Nephron progenitor cell (in vitro differentiated cells): ENCODE measurements around the gene SLC2A2.
"Not testable (repeated sequence)": the region's sequence is repeated elsewhere in the genome, so short reads cannot be mapped to it uniquely, and the experiment has no call there.

Experiments
- DNase-seq: peaks from one replicate; pipeline ENCODE4 v3.0.0; 2021
- H3K27ac Mint-ChIP-seq: 2 replicates; pipeline ENCODE4 v1.8.0; 2021; ENCODE audit warnings: mild to moderate bottlenecking, moderate library complexity, mixed read lengths
- H3K27me3 Mint-ChIP-seq: 2 replicates; pipeline ENCODE4 v1.8.0; 2021; ENCODE audit warnings: mild to moderate bottlenecking, low read depth, mixed read lengths; ENCODE audit not compliant: poor library complexity
- H3K36me3 Mint-ChIP-seq: 2 replicates; pipeline ENCODE4 v1.8.0; 2021; ENCODE audit warnings: low read depth, mixed read lengths
- H3K4me1 Mint-ChIP-seq: 2 replicates; pipeline ENCODE4 v1.8.0; 2021; ENCODE audit warnings: mixed read lengths
- H3K4me3 Mint-ChIP-seq: 2 replicates; pipeline ENCODE4 v1.8.0; 2021; ENCODE audit warnings: mild to moderate bottlenecking, moderate library complexity, mixed read lengths
- H3K9me3 Mint-ChIP-seq: 2 replicates; pipeline ENCODE4 v1.8.0; 2021; ENCODE audit warnings: mild to moderate bottlenecking, moderate library complexity, mixed read lengths
- TF ChIP-seq, protein P1 (sequence below): fragments of 200-600 bp; sonication (generic); IDR thresholded peaks from 2 replicates; pipeline ENCODE4 v1.5.0; 2021; ENCODE audit warnings: antibody characterized with exemption

Gene SLC2A2

DNA sequence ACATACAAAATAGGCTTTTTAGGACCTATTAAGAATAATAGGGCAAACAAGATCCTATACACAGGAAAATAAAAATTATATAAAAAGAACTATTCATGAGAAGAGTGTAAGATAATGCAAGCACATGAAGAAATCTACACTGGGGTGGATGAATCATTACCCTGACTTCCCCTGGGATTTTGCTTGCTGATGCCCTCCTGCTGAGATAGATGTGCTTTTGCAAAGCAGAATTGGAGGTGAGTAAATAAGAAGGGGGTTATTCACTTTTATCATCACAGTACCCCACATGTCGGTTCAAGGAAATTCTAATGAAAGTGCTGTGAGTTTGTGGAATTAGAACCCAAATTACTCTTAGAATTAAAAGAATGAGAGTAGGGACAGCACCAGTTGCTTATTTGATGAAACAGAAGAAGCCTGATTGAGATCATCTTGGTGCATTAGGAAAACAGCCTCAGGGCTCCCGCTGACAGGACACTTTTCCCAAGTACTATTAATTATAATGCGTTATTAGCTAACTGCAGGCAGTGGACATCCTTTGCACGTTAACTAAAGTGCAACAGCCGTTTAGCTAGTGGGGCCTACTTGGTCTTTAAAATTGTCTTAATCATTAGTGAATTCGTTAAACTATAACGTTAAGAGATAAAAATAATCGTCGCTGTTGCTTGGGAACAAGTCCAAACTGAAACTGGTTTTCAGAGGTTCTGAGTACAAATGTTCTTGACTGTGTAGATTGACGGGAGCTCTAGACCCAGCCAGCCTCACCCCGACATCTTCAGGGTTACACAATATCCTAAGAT is 48.4 kb downstream of the SLC2A2 start:
- H3K9me3 Mint-ChIP-seq = peaks cover 4% of the 10 kb centered on the region
- H3K4me3 Mint-ChIP-seq = no peak overlapping the region
- H3K4me1 Mint-ChIP-seq = no peaks in the 10 kb centered on the region
- DNase-seq = no peak
- peaks cover 2% of the 10 kb centered on the region for H3K27me3 Mint-ChIP-seq
- H3K36me3 Mint-ChIP-seq = no peaks in the 10 kb centered on the region
- no peak overlapping the region for H3K27ac Mint-ChIP-seq
- TF ChIP-seq, protein P1, sequence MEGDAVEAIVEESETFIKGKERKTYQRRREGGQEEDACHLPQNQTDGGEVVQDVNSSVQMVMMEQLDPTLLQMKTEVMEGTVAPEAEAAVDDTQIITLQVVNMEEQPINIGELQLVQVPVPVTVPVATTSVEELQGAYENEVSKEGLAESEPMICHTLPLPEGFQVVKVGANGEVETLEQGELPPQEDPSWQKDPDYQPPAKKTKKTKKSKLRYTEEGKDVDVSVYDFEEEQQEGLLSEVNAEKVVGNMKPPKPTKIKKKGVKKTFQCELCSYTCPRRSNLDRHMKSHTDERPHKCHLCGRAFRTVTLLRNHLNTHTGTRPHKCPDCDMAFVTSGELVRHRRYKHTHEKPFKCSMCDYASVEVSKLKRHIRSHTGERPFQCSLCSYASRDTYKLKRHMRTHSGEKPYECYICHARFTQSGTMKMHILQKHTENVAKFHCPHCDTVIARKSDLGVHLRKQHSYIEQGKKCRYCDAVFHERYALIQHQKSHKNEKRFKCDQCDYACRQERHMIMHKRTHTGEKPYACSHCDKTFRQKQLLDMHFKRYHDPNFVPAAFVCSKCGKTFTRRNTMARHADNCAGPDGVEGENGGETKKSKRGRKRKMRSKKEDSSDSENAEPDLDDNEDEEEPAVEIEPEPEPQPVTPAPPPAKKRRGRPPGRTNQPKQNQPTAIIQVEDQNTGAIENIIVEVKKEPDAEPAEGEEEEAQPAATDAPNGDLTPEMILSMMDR = no peak

DNA sequence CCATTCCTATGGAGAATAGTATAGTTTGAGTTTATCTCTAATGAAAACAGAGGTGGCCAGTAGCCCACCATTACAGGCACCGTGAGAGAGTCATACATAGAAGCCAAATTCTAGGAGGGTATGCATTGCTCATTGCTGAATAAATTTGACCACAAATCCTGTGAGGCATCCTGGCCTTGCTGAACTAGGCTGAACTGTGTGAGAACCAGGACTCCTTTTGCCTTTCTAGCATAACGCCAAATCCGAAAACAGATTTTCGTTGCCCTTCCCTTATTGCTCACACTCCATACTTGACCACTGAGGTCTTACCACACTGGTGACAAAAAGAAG is 50.4 kb downstream of the SLC2A2 start:
- no peak overlapping the region for H3K4me3 Mint-ChIP-seq
- no peak overlapping the region for H3K27ac Mint-ChIP-seq
- TF ChIP-seq, protein P1 = no peak
- DNase-seq = no peak
- no peaks in the 10 kb centered on the region for H3K36me3 Mint-ChIP-seq
- peaks cover 13% of the 10 kb centered on the region for H3K9me3 Mint-ChIP-seq
- H3K4me1 Mint-ChIP-seq = no peaks in the 10 kb centered on the region
- H3K27me3 Mint-ChIP-seq = peaks cover 5% of the 10 kb centered on the region

DNA sequence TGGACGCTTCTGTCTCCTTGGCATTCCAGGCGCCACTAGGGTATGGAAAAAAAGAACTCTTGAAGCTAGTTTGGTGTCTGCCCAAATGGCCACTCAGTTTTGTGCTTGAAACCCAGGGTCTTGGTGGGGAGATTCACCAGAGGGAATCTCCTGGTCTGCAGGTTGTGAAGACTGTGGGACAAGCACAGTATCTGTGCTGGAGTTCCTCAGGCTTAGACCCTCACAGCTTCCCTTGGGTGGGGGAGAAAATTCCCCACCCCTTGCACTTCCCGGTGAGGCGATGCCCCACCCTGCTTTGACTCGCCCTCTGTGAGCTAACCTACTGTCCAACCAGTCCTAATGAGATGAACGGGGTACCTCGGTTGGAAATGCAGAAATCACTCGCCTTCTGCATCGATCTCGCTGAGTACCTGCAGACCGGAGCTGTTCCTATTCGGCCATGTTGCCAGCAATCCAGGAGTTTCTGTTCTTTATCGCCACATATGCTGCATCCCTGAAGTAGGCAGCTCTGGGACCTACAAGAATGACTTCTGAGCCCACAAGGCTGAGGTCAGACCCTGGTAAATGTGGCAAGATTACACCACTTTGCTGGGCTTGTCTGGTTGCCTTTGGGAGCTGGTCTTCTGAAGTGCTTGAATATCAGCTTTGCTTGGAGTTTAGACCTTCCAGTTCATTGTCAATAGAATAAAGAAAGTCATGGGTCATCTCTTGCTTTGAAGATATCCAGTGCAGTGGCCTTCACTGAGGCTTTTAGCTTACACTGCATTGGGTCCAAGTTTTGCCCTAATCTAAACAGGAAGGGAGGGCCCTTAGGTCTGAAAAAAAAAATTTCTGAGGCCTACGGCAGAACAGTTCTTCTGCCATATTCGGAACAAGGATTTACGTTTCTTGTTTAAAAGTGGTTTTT is 51.0 kb downstream of the SLC2A2 start:
- H3K9me3 Mint-ChIP-seq = peaks cover 19% of the 10 kb centered on the region
- peaks cover 5% of the 10 kb centered on the region for H3K27me3 Mint-ChIP-seq
- no peak overlapping the region for H3K4me3 Mint-ChIP-seq
- no peak overlapping the region for H3K27ac Mint-ChIP-seq
- DNase-seq = no peak
- no peaks in the 10 kb centered on the region for H3K4me1 Mint-ChIP-seq
- TF ChIP-seq, protein P1 = no peak
- no peaks in the 10 kb centered on the region for H3K36me3 Mint-ChIP-seq

DNA sequence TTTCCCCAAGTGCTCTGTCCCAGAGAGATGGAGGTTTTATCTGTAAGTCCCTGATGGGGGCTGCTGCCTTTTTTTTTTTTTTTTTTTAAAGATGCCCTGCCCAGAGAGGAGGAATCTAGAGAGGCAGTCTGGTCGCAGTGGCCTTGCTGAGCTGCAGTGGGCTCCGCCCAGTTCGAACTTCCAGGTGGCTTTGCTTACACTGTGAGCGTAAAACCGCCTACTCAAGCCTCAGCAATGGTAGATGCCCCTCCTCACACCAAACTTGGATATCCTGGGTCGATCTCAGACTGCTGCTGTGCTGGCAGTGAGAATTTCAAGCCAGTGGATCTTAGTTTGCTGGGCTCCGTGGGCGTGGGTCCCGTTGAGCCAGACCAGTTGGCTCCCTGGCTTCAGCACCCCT is 51.6 kb downstream of the SLC2A2 start:
- H3K27ac Mint-ChIP-seq = no peak overlapping the region
- DNase-seq = no peak
- H3K27me3 Mint-ChIP-seq = peaks cover 5% of the 10 kb centered on the region
- H3K36me3 Mint-ChIP-seq = no peaks in the 10 kb centered on the region
- peaks cover 25% of the 10 kb centered on the region for H3K9me3 Mint-ChIP-seq
- TF ChIP-seq, protein P1 = no peak
- H3K4me1 Mint-ChIP-seq = no peaks in the 10 kb centered on the region
- H3K4me3 Mint-ChIP-seq = no peak overlapping the region

DNA sequence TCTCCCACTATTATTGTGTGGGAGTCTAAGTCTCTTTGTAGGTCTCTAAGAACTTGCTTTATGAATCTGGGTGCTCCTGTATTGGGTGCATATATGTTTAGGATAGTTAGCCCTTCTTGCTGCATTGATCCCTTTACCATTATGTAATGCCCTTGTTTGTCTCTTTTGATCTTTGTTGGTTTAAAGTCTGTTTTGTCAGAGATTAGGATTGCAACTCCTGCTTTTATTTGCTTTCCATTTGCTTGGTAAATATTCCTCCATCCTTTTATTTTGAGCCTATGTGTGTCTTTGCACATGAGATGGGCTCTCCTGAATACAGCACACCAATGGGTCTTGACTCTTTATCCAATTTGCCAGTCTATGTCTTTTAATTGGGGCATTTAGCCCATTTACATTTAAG is 53.6 kb downstream of the SLC2A2 start:
- not testable (repeated sequence) for H3K4me3 Mint-ChIP-seq, DNase-seq, H3K27me3 Mint-ChIP-seq, H3K4me1 Mint-ChIP-seq, H3K36me3 Mint-ChIP-seq, H3K27ac Mint-ChIP-seq
- H3K9me3 Mint-ChIP-seq = peaks cover 26% of the 10 kb centered on the region

DNA sequence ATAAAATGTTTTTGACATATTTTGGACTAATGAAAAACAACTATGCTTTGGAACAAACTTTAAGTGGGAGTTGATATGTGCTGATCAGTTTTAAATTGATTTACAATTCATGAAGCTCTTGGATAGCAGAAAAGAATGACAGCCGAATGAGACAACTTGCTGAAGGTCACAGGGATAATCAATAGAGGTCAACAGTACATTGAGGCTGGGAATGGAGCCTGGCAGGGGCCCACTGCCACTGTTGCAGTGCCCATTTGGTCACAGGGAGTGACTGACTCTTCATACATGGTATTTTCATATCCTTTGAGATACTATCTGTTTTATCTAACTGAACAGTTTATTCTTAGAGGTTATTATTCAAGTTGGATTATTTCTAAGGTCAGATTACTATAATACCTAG is 59.4 kb downstream of the SLC2A2 start:
- H3K27ac Mint-ChIP-seq = no peak overlapping the region
- TF ChIP-seq, protein P1 = no peak
- H3K4me1 Mint-ChIP-seq = no peaks in the 10 kb centered on the region
- peaks cover 2% of the 10 kb centered on the region for H3K27me3 Mint-ChIP-seq
- H3K4me3 Mint-ChIP-seq = no peak overlapping the region
- peaks cover 18% of the 10 kb centered on the region for H3K9me3 Mint-ChIP-seq
- DNase-seq = no peak
- H3K36me3 Mint-ChIP-seq = no peaks in the 10 kb centered on the region
